Progenitor cell of endocrine pancreas (in vitro differentiated cells): ENCODE data around the gene CMYA5. TPM values are rescaled to one million over a fixed set of nuclear protein-coding genes. Genes with fewer than 3 reads are reported as not detected.
"Not testable (repeated sequence)": the region's sequence is repeated elsewhere in the genome, so short reads cannot be mapped to it uniquely, and the experiment has no call there.

Experiments
- DNase-seq: peaks from one replicate; pipeline ENCODE4 v3.0.0; 2021; ENCODE audit warnings: low spot score; ENCODE audit not compliant: unreplicated experiment
- H3K27ac Mint-ChIP-seq: 2 replicates; pipeline ENCODE4 v1.8.0; 2021; ENCODE audit warnings: mild to moderate bottlenecking, moderate library complexity, mixed read lengths
- H3K27me3 Mint-ChIP-seq: 2 replicates; pipeline ENCODE4 v1.8.0; 2021; ENCODE audit warnings: mixed read lengths
- H3K36me3 Mint-ChIP-seq: 2 replicates; pipeline ENCODE4 v1.8.0; 2022; ENCODE audit warnings: mixed read lengths; ENCODE audit not compliant: insufficient read depth
- H3K4me1 Mint-ChIP-seq: 2 replicates; pipeline ENCODE4 v1.8.0; 2021; ENCODE audit warnings: low read depth, mixed read lengths
- H3K4me3 Mint-ChIP-seq: 2 replicates; pipeline ENCODE4 v1.8.0; 2021; ENCODE audit warnings: low read depth, mild to moderate bottlenecking, moderate library complexity, mixed read lengths
- H3K9me3 Mint-ChIP-seq: 2 replicates; pipeline ENCODE4 v1.8.0; 2021; ENCODE audit warnings: low read depth, mixed read lengths
- total RNA-seq: library from RNA; stranded (reverse); gene quantifications from 2 replicates; pipeline ENCODE4 v1.2.1, GENCODE V29; 2021
- TF ChIP-seq, protein P1 (sequence below): fragments of 200-600 bp; sonication (generic); IDR thresholded peaks from one replicate; pipeline ENCODE4 v1.5.0; 2021; ENCODE audit warnings: antibody characterized with exemption, mild to moderate bottlenecking; ENCODE audit not compliant: unreplicated experiment

CMYA5 gene
- total RNA-seq, 1 donor from 2014 or later = 1.1 TPM

DNA sequence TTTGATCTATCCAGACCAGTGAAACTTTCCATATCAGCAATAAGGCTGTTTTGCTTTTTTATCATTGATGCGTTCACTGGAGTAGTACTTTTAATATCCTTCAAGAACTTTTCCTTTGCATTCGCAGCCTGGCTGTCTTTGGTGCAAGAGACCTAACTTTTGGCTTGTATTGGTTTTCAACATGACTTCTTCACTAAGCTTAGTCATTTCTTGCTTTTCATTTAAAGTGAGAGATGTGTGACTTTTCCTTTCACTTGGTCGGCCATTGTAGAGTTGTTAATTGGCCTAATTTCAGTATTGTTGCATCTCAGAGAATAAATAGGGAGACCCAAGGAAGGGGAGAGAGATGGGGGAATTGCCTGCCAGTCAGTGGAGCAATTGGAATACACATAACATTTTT is 26.4 kb upstream of the CMYA5 start:
- TF ChIP-seq, protein P1, sequence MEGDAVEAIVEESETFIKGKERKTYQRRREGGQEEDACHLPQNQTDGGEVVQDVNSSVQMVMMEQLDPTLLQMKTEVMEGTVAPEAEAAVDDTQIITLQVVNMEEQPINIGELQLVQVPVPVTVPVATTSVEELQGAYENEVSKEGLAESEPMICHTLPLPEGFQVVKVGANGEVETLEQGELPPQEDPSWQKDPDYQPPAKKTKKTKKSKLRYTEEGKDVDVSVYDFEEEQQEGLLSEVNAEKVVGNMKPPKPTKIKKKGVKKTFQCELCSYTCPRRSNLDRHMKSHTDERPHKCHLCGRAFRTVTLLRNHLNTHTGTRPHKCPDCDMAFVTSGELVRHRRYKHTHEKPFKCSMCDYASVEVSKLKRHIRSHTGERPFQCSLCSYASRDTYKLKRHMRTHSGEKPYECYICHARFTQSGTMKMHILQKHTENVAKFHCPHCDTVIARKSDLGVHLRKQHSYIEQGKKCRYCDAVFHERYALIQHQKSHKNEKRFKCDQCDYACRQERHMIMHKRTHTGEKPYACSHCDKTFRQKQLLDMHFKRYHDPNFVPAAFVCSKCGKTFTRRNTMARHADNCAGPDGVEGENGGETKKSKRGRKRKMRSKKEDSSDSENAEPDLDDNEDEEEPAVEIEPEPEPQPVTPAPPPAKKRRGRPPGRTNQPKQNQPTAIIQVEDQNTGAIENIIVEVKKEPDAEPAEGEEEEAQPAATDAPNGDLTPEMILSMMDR = no peak
- Mint-ChIP-seq H3K4me3 (no peak overlapping the region), H3K27me3 (no peaks in the 10 kb centered on the region), H3K36me3 (peaks cover 30% of the 10 kb centered on the region), H3K4me1 (peaks cover 3% of the 10 kb centered on the region), H3K27ac (no peak overlapping the region), H3K9me3 (peaks cover 9% of the 10 kb centered on the region)
- no peak for DNase-seq

- H3K27ac Mint-ChIP-seq = no peak overlapping the region
- H3K27me3 Mint-ChIP-seq = no peaks in the 10 kb centered on the region
- no peak overlapping the region for H3K4me3 Mint-ChIP-seq
- H3K4me1 Mint-ChIP-seq = no peaks in the 10 kb centered on the region
- H3K36me3 Mint-ChIP-seq = peaks cover 21% of the 10 kb centered on the region
- H3K9me3 Mint-ChIP-seq = peaks cover 8% of the 10 kb centered on the region
- TF ChIP-seq, protein P1 = no peak
- DNase-seq = no peak
These were observed 22.9 kb upstream of the CMYA5 start for GRCh38 chr5:79666758-79667157.

- no peak for DNase-seq
- TF ChIP-seq, protein P1 = no peak
- H3K4me1 Mint-ChIP-seq = peaks cover 1% of the 10 kb centered on the region
- H3K27me3 Mint-ChIP-seq = no peaks in the 10 kb centered on the region
- H3K27ac Mint-ChIP-seq = no peak overlapping the region
- no peak overlapping the region for H3K4me3 Mint-ChIP-seq
- no peaks in the 10 kb centered on the region for H3K9me3 Mint-ChIP-seq
- H3K36me3 Mint-ChIP-seq = peaks cover 21% of the 10 kb centered on the region
These were observed 17.2 kb upstream of the CMYA5 start for GRCh38 chr5:79672392-79672791.

- not testable (repeated sequence) for H3K4me3 Mint-ChIP-seq, DNase-seq, H3K27me3 Mint-ChIP-seq, H3K27ac Mint-ChIP-seq, H3K9me3 Mint-ChIP-seq, H3K4me1 Mint-ChIP-seq
- H3K36me3 Mint-ChIP-seq = peaks cover 16% of the 10 kb centered on the region
These were observed 13.3 kb upstream of the CMYA5 start for GRCh38 chr5:79676354-79676753.

GRCh38 chr5:79682102-79682501 is 7.5 kb upstream of the CMYA5 start:
- H3K9me3 Mint-ChIP-seq, DNase-seq, H3K4me3 Mint-ChIP-seq, H3K4me1 Mint-ChIP-seq, H3K27me3 Mint-ChIP-seq, H3K27ac Mint-ChIP-seq: not testable (repeated sequence)
- H3K36me3 Mint-ChIP-seq = peaks cover 24% of the 10 kb centered on the region

- no peak for DNase-seq
- TF ChIP-seq, protein P1 = no peak
- no peak overlapping the region for H3K4me3 Mint-ChIP-seq
- no peak overlapping the region for H3K27ac Mint-ChIP-seq
- peaks cover 27% of the 10 kb centered on the region for H3K36me3 Mint-ChIP-seq
- peaks cover 3% of the 10 kb centered on the region for H3K27me3 Mint-ChIP-seq
- H3K9me3 Mint-ChIP-seq = no peaks in the 10 kb centered on the region
- no peaks in the 10 kb centered on the region for H3K4me1 Mint-ChIP-seq
These were observed 4.9 kb upstream of the CMYA5 start for GRCh38 chr5:79684782-79685181.
